ENCODE results near the gene SOHLH1.
"Not testable (repeated sequence)": the region's sequence is repeated elsewhere in the genome, so short reads cannot be mapped to it uniquely, and the experiment has no call there.

Gene SOHLH1

DNA sequence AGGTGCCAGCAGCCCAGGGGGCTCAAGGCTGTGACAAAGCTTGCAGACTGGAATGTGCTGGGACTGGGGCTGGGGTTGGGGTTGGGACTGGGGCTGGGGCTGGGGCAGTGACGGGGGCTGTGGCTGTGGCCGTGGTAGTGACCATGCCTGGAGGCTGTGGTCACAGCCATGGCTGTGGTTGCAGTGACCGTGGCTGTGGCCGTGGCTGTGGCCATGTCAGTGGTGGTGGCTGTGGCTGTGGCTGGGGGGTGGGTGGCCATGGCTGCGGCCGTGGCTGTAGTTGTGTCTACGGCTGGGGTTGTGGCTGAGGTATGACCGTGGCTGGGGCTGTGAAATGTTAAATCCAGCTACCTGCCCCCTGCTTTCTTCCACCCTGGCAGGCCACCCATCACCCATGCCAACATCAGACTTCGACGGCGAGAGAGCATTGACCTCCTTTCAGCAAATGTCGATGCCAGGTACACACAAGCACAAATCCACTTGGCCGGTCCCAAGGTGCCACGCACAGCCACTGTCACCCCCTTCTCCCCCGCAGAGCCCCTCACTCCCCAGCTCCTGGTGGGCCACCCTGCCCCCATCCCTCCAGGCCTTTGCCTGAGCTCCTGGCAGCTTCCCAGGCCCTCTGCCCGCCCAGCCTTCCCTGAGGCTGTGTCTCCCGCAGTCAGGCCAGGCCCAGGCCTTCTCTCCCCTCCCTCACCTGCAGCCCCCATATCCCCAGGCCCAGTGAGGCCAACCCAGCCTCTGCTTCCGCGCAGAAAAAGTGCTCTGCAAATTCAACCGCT is 20.9 kb downstream of the SOHLH1 start:
- no peak for DNase-seq (ENCODE audit: low spot score)

DNA sequence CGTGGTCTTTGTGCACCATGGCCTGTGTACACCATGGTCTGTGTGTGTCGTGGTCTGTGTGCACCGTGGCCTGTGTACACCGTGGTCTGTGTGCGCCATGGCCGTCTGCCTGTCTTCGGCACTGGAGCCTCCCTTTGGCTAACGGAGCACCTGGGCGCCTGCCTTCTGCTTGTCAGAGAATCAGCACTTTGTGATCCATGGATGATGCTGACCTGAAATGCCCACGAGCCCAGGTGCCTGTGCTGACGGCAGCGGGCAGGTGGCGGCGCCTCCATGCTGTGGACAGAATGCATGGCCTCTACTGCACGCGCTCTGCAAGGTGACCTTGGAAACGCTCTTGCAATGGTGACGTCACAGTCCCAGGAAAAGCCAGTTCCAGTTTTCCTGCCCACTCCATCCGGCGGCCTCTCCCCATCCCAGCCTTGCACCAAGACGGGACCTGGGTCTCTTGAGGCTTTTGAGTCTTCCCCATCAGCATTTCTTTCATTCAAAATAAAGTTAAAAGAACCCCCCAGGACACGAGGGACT is 21.6 kb downstream of the SOHLH1 start:
- no peak for DNase-seq (ENCODE audit: low spot score)

DNA sequence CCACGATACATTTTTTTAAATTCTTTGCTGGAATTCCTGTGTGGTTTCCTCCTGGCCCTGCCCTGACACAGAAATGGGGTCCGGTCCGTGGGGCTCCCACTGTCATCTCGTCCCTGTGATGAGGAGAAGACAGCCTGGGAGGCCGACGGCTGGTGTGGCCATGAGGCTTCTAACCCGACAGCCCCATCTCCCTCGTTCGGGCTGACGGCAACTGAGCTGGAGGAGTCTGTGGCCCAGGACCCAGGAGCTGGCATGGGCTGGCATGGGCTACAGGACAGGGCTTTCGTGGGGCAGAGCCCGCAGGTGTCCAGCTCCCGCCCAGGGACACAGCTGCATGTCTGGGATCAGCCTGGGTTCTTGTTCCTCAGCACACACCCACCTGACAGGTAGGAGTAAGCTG is 22.4 kb downstream of the SOHLH1 start:
- DNase-seq (ENCODE audit: low spot score) = no peak

DNA sequence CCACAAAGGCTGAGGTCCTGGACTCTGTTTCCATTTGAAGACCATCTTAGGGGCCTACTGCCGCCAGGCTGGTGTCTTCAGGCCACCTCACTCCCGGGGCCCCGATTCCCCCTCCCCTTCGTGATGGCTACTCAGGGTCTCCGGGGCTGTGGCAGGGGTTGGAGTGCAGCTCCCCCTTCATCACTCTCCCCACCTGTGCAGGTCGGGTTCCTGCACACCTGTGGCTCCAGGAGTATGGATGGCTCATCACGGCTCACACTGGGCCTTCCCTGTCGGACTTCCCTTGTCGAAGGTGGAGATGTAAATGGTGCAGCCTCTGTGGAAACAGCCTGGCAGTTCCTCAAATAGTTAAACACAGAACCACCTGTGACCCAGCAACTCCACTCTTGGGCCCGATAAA is 24.3 kb downstream of the SOHLH1 start:
- no peak for DNase-seq (ENCODE audit: low spot score)

DNA sequence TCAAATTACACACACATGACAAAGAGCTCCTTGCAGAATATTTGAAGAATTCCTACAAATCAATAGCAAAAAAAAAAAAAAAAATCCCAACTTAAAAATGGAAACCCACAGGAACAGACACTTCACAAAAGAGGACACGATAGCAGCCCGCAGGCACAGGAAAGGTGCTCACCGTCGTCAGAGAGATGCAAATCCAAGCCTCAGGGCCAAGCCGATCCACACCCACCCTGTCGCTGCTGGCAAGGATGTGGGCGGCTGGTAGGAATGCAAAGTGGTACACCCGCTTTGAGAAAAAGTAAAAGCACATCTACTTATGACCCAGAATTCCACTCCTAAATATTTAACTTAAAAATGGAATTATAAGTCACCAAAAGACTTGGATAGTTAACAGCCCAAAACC is 25.3 kb downstream of the SOHLH1 start:
- no peak for DNase-seq (ENCODE audit: low spot score)

DNA sequence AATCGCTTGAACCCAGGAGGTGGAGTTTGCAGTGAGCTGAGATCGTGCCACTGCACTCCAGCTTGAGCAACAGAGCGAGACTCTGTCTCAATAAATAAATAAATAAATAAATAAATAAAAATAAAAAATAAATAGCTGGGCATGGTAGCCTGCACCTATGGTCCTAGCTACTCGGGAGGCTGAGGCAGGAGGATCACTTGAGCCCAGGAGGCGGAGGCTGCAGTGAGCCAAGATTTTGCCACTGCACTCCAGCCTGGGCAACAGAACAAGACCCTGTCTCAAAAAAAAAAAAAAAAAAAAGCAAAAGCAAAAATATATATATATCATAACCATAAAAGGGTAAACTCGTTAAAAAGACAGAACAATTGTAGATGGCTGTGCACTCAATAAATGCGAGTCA is 26.5 kb downstream of the SOHLH1 start:
- DNase-seq (ENCODE audit: low spot score) = not testable (repeated sequence)

DNA sequence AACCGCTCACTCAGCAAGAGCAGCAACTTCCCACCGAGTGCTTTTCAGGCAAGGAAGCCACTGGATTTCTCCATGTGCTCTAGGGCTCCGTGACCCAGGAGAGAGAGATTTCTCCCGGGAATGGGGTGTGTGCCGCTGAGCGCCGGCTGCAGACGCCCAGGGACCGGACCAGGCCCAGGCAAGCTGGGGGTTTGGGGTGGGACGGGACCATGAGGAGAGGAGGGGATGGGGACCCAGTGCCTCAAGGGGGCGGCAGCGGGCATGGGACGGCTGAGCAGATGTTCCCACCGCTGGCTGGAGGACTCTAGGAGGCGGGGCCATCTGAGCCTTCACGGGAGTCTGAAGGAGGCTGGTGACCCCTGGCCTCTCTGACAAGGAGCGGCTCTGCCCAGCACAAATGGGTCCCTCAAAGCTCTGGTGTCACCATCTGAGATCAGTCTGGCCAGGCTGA is 27.7 kb downstream of the SOHLH1 start:
- no peak for DNase-seq (ENCODE audit: low spot score)

DNA sequence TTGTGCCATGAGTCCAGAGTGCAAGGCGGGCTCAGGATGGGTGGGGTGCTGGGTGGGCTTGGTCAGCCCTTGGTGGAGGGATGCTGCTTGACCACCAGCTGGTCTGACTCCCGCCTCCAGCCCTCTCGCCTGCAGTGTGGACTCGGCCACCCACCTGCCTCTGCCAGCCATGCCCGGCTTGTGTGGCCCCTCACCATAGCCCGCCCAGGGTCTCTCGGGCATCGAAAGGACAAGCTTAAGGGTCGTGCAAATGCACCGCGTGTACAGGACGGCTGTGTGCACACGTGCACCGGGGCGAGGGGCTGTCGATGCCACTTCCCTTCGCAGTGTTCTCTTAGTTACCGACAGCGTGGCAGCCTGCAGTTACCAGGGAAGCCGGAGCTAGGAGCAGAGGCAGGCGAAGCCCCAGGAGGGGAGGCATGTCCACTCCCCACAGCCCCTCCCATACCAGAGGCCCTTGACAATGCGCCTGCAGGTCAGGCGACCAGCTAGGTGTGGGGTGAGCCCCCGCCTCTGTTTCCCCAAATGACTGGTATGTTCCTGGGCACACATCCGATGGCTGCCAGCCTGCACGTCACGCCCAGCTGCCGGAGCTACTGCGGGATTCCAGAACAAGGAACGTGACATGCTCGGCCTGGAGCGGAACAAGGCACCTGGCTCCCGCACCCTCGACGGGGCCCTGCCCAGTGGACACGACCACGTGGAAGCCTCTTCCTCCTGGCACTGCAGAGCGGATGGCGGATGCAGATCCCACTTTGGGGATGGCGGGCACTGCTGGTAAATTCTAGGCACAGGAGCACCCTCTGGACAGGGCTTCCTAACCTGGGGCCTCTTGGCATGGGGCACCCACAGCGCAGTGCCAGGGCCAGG is 28.3 kb downstream of the SOHLH1 start:
- no peak for DNase-seq (ENCODE audit: low spot score)

DNA sequence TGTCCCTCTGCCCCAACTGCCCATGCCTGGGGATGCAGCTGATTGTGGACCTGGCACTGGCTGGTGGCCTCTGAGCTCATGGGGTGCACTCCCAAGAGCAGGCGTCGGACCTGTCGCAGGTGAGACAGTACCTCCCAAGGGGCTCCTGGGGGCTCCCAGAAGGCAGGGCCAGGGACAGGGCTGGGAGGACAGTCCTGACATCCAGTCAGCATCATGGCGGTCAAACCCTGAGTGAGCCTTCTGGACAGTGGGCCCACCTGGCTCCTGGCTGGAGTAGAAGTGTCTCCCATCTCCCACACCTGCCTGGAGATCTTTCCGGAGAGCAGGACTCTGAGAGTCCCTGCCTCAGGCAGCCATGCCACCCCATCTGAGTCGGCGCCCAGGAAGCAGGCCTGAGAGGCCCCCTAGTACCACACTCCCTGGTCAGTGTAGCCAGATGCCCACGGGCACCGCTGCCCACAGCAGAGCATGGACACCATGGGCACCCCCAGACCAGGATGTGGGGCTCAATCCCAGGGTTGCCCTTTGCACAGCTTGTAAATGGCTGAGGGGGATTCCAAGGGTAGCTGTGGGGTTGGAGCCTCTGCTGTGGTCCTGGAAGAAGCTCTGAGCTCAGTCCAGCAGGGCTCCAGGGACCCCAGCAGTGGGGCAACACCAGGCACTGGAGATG is 29.5 kb downstream of the SOHLH1 start:
- DNase-seq (ENCODE audit: low spot score) = no peak

DNA sequence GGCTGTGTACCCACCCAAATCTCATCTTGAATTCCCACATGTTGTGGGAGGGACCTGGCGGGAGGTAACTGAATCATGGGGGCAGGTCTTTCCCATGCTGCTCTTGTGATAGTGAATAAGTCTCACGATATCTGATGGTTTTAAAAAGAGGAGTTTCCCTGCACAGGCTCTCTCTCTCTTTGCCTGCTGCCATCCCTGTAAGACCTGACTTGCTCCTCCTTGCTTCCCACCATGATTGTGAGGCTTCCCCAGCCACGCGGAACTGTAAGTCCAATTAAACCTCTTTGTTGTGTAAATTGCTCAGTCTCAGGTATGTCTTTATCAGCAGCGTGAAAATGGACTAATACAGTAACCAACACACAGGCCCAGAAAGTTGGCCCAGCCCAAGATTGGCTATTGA is 30.3 kb downstream of the SOHLH1 start:
- not testable (repeated sequence) for DNase-seq (ENCODE audit: low spot score)

DNA sequence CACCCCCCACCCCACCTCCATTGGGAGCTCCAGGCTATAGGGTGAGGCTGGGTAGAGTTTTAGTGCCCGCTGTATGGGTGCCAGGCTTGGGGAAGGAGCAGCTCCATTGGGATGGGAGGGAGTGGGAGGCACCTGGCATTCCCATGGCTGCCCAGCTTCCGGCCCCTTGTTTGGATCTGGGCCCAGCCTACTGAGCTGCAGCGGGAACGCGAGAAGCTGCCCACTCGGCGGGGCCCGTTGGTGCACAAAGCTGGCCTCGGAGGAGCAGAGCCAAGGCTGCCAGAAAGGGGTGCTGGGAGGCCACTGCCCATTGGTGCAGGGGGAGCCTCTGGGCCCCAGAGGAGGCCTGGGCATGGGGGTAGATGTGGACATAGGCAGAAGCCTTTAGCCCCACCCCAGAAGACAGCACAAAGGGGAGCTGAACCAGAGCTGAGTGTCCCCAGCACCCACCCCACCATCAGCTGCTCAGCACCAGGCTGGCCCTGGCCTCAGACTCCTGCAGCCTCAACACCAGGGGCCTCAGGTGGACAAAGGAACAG is 31.7 kb downstream of the SOHLH1 start:
- no peak for DNase-seq (ENCODE audit: low spot score)

DNA sequence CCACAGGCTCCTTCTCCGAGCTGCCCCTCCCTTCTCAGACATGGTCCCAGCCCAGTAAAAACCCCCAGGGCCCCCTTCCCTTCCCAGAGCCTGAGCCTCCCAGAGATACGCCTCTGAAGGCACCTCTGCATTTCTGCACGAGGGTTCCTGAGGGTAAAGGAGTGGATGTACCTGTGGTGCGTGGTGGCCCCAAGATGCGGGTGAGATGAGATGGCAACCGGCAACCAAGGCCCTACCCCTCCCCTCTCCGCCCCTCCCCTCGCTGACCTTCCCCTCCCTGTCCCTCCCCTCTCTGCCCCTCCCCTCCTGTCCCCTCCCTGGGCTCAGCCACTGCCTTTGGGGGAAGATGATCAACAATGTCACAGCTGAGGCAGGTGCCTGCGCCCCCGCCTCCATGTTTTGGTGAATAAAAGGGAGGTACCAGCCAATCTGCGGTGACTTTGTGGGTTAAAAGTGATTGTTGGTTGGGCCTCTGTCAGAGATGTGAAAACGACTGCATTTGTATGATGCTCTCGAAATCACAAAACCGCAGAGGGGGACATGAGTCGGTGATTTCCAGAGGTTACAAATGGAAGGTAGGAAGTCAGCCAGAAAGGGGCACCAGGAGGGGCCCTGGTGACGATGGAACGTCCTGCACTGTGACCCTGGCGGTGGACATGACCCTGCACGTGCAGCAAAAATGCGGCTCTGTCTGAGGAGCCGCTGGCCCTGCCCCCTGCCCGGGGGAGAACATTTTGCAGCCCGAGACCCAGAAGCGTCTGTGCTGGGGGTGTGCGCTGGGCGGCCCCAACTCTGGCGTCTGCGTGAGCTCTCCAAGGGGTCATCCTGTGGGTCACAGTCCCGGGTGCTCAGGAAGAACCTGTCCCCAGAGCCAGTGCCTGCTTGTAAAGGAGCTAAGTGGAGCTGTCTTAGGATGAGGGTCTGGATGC is 32.5 kb downstream of the SOHLH1 start:
- no peak for DNase-seq (ENCODE audit: low spot score)

DNA sequence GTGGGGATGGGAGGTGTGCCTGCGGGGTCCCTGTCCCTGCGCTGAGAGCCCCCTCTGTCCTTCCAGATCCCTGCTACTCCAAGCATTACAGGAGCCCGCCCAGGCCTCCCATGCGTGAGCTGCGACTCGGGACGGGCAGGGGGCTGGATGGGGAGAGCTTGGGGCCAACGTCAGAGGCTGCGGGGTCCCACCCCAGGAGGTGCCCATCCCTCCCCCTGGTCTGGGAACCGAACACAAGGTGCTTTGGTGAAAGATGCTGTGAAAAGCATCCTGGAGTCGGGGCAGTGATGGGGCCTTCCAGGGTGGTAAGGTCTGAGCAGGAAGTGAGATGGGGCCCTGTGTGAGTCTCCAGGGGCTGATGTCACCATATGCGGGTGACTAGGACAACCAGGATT is 33.5 kb downstream of the SOHLH1 start:
- DNase-seq (ENCODE audit: low spot score) = no peak

DNA sequence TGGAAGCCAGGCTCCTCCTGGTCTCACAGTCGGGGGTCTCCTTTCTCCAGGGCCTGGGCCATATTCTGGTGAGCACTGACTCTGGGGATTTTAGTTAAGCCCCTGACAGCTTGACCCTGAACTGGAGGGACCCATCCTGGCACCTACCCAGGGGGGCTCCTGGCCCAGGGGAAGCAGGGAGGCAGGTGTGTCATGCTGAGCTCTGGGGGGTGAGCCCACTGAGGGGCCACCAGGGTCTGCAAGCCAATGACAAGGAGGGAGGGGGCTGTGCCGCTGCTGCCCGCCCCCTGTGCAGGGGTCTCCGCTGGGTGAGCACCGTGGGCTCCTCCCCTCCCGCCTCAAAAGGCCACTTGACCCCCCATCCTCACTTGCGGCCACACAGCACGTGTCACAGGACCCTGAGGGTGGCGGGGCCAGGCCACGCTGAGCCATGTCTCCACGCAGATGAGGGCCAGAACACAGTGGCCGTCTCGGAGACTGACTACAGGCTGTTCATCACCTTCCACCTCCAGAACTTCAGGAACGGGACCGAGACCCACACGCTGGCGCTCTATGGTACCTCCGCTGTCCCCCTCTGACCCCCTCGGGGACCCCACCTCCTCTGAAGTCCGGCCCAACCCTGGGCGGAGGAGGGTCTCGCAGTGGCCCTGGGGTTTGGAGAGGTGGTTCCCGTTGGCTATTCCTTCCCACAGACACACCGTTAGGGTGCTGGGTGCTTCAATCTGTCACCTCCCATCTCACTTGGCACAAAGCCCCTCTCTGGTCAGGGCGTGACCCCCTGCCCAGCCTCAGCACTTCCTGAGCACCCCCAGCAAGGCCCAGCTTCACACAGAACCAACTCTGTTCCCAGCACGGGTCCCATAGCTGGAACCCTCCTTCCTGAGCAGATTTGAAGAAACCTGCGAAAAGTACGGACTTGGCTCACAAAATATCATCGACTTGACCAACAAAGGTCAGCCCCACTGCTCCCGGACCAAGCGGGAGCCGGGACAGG is 34.2 kb downstream of the SOHLH1 start:
- no peak for DNase-seq (ENCODE audit: low spot score)

DNA sequence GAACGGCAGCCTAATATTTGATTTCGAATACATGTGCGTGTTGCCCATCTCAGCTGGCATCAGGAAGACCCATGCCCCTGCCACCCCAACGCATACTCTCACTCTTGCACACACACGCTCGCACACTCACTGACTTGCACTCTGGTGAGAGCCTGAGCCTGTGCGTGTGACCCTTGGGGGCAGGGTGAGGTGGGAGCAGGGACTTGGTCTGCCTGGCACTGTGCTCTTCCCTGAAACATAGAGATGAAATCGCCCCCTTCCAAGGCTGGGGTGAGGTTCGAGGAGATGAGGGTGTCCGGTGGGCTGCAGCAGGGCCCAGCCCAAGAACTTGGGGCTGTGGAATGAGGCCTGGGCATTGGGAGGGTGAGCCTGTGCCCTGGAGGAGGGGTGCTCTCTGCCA is 35.0 kb downstream of the SOHLH1 start:
- no peak for DNase-seq (ENCODE audit: low spot score)

DNA sequence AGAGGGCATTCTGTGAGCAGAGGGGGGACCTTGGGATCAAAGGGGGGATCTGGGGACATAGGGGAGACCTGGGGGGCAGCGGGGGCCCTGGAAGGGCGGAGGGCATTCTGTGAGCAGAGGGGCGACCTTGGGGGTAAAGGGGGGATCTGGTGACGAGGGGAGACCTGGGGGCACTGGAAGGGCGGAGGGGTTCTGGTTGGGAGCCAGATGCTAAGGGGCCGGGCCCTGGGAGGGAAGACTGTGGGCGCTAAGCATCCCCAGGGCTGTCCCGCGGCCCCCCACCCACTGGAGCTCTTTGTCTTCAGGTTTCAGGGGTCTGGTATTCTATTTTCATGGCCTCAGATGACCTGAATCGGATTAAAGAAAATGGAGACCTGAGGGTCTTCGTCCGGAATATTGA is 35.4 kb downstream of the SOHLH1 start:
- no peak for DNase-seq (ENCODE audit: low spot score)

DNA sequence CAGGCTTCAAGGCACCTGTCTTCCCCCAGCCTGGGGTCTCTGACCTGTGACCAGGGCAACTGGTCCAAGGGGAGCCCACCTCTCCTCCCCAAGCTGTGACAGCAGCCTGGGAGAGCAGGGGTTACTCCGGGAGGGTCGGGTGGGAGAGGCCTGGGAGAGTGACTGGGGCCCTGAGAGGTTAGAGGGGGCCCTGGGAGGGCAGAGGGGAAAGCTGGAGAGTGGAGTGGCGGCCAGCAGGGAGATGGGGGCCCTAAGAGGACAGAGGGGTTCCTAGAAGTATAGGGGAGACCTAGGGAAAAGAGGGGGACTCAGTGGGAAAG is 35.9 kb downstream of the SOHLH1 start:
- DNase-seq (ENCODE audit: low spot score) = no peak

DNA sequence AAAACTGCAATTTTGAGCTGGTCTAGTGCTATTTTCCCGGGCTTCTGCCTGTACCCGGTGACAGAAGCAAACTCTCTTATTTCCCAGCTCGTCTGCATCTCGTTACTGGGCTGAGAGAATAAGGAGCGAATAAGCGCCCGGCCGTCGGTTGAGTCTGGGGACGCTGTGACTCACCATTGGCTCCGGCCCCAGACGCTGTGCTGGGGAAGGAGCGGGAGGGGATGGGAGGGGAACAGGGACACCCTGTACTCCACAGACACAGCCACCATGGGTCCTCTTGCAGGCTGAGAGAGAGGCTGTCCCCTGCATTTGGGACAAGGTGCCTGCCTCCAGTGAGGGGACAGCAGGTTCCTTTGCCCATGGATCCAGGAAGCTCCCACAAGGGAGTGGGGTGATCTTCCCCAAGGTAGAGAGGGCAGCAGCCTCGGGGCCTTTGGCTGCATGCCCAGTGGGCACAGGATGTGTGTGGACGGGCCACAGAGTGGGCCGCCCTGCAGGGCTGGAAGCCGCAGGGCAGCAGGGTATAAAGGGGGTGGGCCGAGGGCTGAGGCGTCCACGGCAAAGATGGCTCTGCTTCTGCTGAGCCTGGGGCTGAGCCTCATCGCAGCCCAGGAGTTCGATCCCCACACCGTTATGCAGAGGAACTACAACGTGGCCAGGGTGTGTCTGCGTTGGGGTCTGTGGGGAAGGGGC is 36.4 kb downstream of the SOHLH1 start, which contains the start of gene LCN9:
Gene LCN9, plus strand, starts transcription at position 552 of the 693 bp plus-strand sequence. Its CDS starts 13 bp downstream, at position 565.
- no peak for DNase-seq (ENCODE audit: low spot score)
